Esophagus (tissue), 2 donors: ENCODE results near the gene IRF5. TPM values are rescaled to one million over a fixed set of nuclear protein-coding genes. Genes with fewer than 3 reads are reported as not detected.

Experiments used
- H3K27ac ChIP-seq, 2 donors: one replicate each; pipeline ENCODE4 v1.5.1; 2013; ENCODE audit warnings: low read depth in 2 of 2, mild to moderate bottlenecking in 2 of 2, inconsistent platforms in 1 of 2, low read length in 1 of 2, moderate library complexity in 1 of 2
- H3K27me3 ChIP-seq, 2 donors: one replicate each; pipeline ENCODE4 v1.6.1; 2013; ENCODE audit warnings: low read length in 2 of 2, control low read depth in 1 of 2, mild to moderate bottlenecking in 1 of 2; ENCODE audit not compliant: insufficient read depth in 2 of 2, control insufficient read depth in 1 of 2
- H3K36me3 ChIP-seq, 2 donors: one replicate each; pipeline ENCODE4 v1.6.1; 2013; ENCODE audit warnings: low read length in 1 of 2; ENCODE audit not compliant: control insufficient read depth in 2 of 2, insufficient read depth in 2 of 2
- H3K4me1 ChIP-seq, 2 donors: one replicate each; pipeline ENCODE4 v1.6.1; 2013; ENCODE audit warnings: low read length in 1 of 2; ENCODE audit not compliant: control insufficient read depth in 2 of 2, insufficient read depth in 2 of 2
- H3K4me3 ChIP-seq, 2 donors: one replicate each; pipeline ENCODE4 v1.5.1; 2013; ENCODE audit warnings: low read length in 2 of 2, mild to moderate bottlenecking in 2 of 2, low read depth in 1 of 2, moderate library complexity in 1 of 2
- H3K9me3 ChIP-seq, 2 donors: one replicate each; pipeline ENCODE4 v1.6.1; 2013; ENCODE audit warnings: mild to moderate bottlenecking in 2 of 2, low read depth in 1 of 2, low read length in 1 of 2, moderate library complexity in 1 of 2; ENCODE audit not compliant: control insufficient read depth in 2 of 2, insufficient read depth in 1 of 2
- WGBS, 2 donors: extraction: QIAGEN DNeasy Blood & Tissue Kit; methylation state at CpG; one replicate each; pipeline ENCODE4 v1.1.7; 2013; 5-methylcytosine and 5-hydroxymethylcytosine counted together
- polyA plus RNA-seq, 2 donors: library from polyadenylated mRNA; stranded (reverse); fragments of 200-250 nt; gene quantifications; one replicate each; pipeline ENCODE4 v1.2.3, GENCODE V29; 2013
- donor health status: healthy with polysubstance abuse.
- donor health status: Bipolar disorder and iron deficiency.

The IRF5 gene
- polyA plus RNA-seq, 2 donors: 10.6 to 14.5 TPM

GRCh38 chr7:128919881-128920799 lies 17.6 kb upstream of the IRF5 start:
- no peaks in the 10 kb centered on the region for H3K9me3 ChIP-seq
- H3K4me3 ChIP-seq: no peak overlapping the region
- no peak overlapping the region for H3K27ac ChIP-seq
- H3K36me3 ChIP-seq: no peaks in the 10 kb centered on the region
- WGBS, 2 donors: 64 to 68% methylated on average over 14 of the region's 14 CpGs
- H3K27me3 ChIP-seq: peaks cover 0 to 3% of the 10 kb centered on the region in 2 donors
- H3K4me1 ChIP-seq: peaks cover 0 to 2% of the 10 kb centered on the region in 2 donors

GRCh38 chr7:128920913-128921582 lies 16.7 kb upstream of the IRF5 start:
- Histone ChIP-seq H3K4me1 (peaks cover 0 to 2% of the 10 kb centered on the region in 2 donors), H3K9me3 (no peaks in the 10 kb centered on the region), H3K27ac (no peak overlapping the region), H3K36me3 (no peaks in the 10 kb centered on the region), H3K4me3 (no peak overlapping the region), H3K27me3 (peaks cover 0 to 3% of the 10 kb centered on the region in 2 donors)
- WGBS, 2 donors: 40 to 53% methylated on average over 13 of the region's 13 CpGs

GRCh38 chr7:128921866-128922440 lies 15.8 kb upstream of the IRF5 start:
- no peak overlapping the region for H3K4me3 ChIP-seq
- no peaks in the 10 kb centered on the region for H3K9me3 ChIP-seq
- H3K36me3 ChIP-seq: no peaks in the 10 kb centered on the region
- peaks cover 0 to 3% of the 10 kb centered on the region in 2 donors for H3K27me3 ChIP-seq
- H3K27ac ChIP-seq: no peak overlapping the region
- H3K4me1 ChIP-seq: peaks cover 0 to 2% of the 10 kb centered on the region in 2 donors
- WGBS, 2 donors: 75 to 86% methylated on average over 9 of the region's 9 CpGs

GRCh38 chr7:128922496-128923410 lies 15.0 kb upstream of the IRF5 start:
- no peak overlapping the region for H3K4me3 ChIP-seq
- H3K4me1 ChIP-seq: peaks cover 0 to 2% of the 10 kb centered on the region in 2 donors
- H3K36me3 ChIP-seq: no peaks in the 10 kb centered on the region
- peaks cover 0 to 3% of the 10 kb centered on the region in 2 donors for H3K27me3 ChIP-seq
- 77 to 82% methylated on average over 16 of the region's 16 CpGs for WGBS, 2 donors
- no peak overlapping the region for H3K27ac ChIP-seq
- no peaks in the 10 kb centered on the region for H3K9me3 ChIP-seq

- Histone ChIP-seq H3K27me3 (peaks cover 0 to 3% of the 10 kb centered on the region in 2 donors), H3K27ac (no peak overlapping the region), H3K4me1 (peaks cover 0 to 2% of the 10 kb centered on the region in 2 donors), H3K36me3 (no peaks in the 10 kb centered on the region), H3K4me3 (no peak overlapping the region), H3K9me3 (no peaks in the 10 kb centered on the region)
- WGBS, 2 donors: 75 to 81% methylated on average over 5 of the region's 5 CpGs
Measured at GRCh38 chr7:128923411-128923800, 14.3 kb upstream of the IRF5 start.

GRCh38 chr7:128924707-128925588 lies 12.8 kb upstream of the IRF5 start:
- H3K27me3 ChIP-seq: peaks cover 0 to 3% of the 10 kb centered on the region in 2 donors
- H3K4me3 ChIP-seq: no peak overlapping the region
- H3K4me1 ChIP-seq: peaks cover 0 to 2% of the 10 kb centered on the region in 2 donors
- H3K36me3 ChIP-seq: no peaks in the 10 kb centered on the region
- 74 to 75% methylated on average over 8 of the region's 8 CpGs for WGBS, 2 donors
- H3K9me3 ChIP-seq: no peaks in the 10 kb centered on the region
- no peak overlapping the region for H3K27ac ChIP-seq

GRCh38 chr7:128928159-128928813 lies 9.4 kb upstream of the IRF5 start:
- H3K36me3 ChIP-seq: no peaks in the 10 kb centered on the region
- H3K9me3 ChIP-seq: no peaks in the 10 kb centered on the region
- H3K4me3 ChIP-seq: no peak overlapping the region
- no peaks in the 10 kb centered on the region for H3K4me1 ChIP-seq
- no peak overlapping the region for H3K27ac ChIP-seq
- WGBS, 2 donors: 94 to 95% methylated on average over 8 of the region's 8 CpGs
- no peaks in the 10 kb centered on the region for H3K27me3 ChIP-seq
